ENCODE measurements around the gene DAPK2. TPM values are rescaled to one million over a fixed set of nuclear protein-coding genes. Genes with fewer than 3 reads are reported as not detected.

Gene DAPK2
- total and polyA plus RNA-seq, 2 of the 13 experiments (the other 11 are each of a cell fraction or from before 2014, with no cell fraction given): 0.33 to 0.63 TPM

GRCh38 chr15:63933522-63933921, 112.8 kb downstream of the DAPK2 start (continued):
- TF ChIP-seq KIAA2018 (CRISPR knock-in tag; IDR thresholded peaks at IDR 0.05; ENCODE audit: borderline replicate concordance): no peak
- no peak for TF ChIP-seq ZNF503 (CRISPR knock-in tag; IDR thresholded peaks at IDR 0.05)
- no peak for TF ChIP-seq TERF1 (CRISPR knock-in tag; IDR thresholded peaks at IDR 0.05)
- TF ChIP-seq ZNF253 (CRISPR knock-in tag; IDR thresholded peaks at IDR 0.05; ENCODE audit: borderline replicate concordance): no peak
- peak; percentile 29; the same call in 1 of the 2 replicates for TF ChIP-seq ZNF362 (CRISPR knock-in tag; IDR thresholded peaks at IDR 0.05; ENCODE audit: borderline replicate concordance)
- TF ChIP-seq FOSL2 (CRISPR knock-in tag; IDR thresholded peaks at IDR 0.05): peak; percentile 26; the same call in 1 of the 2 replicates
- no peak for TF ChIP-seq DPF2 (CRISPR knock-in tag; IDR thresholded peaks at IDR 0.05; ENCODE audit: borderline replicate concordance, low read depth)
- no peak for TF ChIP-seq SYNCRIP (IDR thresholded peaks at IDR 0.05; ENCODE audit: insufficient read depth, low read depth, low read length)
- TF ChIP-seq RBM39 (IDR thresholded peaks at IDR 0.05; ENCODE audit: low read depth, low read length, poor library complexity, severe bottlenecking): no peak
- TF ChIP-seq MAFF (IDR thresholded peaks at IDR 0.05; ENCODE audit: low read depth, low read length): 0 out of 2 replicates have a peak, but pooled peaks have one; percentile 3
- TF ChIP-seq ZNF343 (CRISPR knock-in tag; IDR thresholded peaks at IDR 0.05): no peak
- TF ChIP-seq ZC3H4 (CRISPR knock-in tag; IDR thresholded peaks at IDR 0.05; ENCODE audit: borderline replicate concordance): no peak
- peak; percentile 72; the same call in 1 of the 2 replicates for TF ChIP-seq MAFG (CRISPR knock-in tag; IDR thresholded peaks at IDR 0.05)
- TF ChIP-seq SNAPC2 (CRISPR knock-in tag; IDR thresholded peaks at IDR 0.05): no peak
- TF ChIP-seq ZMYM3 (CRISPR knock-in tag; IDR thresholded peaks at IDR 0.05): peak; percentile 30; the same call in 1 of the 2 replicates
- TF ChIP-seq CHD2 (IDR thresholded peaks at IDR 0.05; ENCODE audit: low read depth, low read length): no peak

Data from HepG2 (cell line).